Measurements from ENCODE around the gene XKR3.
"Not testable (repeated sequence)": the region's sequence is repeated elsewhere in the genome, so short reads cannot be mapped to it uniquely, and the experiment has no call there.

Gene XKR3

DNA sequence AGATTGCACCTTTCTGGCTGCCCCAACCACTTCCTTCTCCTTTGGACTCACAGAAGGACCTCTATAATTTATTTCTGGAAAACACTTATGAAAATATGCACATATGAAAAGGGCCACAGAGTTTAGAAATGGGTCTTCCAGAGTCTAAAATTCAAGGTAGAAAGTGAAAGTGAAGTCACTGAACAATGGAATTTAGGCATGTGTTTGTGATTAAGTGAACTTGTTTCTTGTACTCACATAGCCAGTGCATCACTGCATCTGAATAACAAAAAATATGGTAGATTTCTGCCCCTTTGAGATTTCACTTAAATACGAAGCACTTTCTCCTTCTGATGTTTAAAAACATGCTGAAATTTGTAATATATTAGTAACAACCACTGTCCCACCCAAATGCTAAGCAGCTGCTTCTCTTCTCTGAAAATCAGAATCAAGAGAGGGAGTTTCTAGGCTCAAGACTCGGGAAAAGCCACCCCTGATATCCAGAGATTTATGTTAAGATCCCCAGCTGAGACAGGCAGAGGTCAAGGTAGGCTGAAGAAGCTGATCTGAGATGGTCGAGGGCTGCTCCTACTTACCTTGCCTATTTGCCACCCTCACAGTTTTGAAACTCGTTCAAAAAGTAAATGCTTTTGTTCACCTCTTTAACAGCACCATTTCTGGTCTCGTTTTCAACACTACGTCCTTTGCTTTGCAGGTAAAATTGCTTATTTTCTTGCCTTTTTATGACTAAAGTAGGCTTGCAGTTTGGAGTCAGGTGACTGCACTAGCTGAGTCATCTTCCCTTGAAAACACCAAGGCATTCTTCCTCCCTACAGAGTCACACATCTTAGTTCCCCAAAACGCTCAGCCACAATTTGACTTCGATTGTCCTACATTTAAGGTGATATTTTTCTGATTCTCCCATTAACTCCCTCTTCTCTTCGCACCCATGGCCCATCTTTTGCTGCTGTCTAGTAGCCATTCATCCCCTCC lies at the start of gene XKR3:
TSS of gene XKR3 (minus strand) at position 696 of the 972 bp plus-strand sequence. CDS start 17,338 bp downstream, outside the sequence.
- ATAC-seq: peak; percentile 51 to 55

DNA sequence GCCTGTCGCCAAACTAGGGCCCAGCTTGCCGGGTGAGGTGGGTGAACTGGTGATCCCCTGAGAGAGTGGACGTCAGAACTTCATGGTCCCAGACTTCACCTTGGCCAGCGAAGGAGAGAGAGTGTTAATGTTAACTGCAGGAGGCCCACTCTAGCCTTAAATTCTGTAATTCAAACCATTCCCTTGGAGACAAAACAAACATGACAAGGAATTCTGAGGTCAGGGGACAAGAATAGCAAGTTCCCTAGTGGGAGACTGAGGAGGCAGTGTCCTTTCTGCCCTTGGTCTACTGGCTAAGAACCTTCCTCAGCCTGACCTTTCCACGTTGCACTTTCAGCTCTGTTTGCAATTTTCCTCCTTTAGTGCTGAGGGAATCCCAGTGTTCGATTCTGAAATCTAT lies 44.4 kb upstream of the XKR3 start:
- ATAC-seq: not testable (repeated sequence)

DNA sequence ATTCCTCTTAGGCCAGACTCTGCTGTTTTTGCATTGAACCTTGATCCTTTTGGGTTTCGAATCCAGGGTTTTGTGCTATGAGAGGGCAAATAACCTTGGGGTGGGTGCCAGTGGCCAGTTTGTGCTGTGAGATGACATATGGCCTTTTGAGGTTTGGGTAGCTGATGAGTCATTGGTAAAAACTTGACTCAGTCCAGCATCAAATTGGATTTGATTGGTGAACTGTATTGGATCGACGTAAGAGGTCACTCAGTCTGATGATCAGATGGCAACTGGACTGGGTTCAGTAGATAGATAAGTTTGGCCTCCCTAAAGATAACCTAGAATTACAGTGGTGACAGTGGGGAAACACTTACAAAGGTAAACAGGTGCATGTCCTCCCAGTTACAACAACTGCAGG lies 41.0 kb upstream of the XKR3 start:
- ATAC-seq: no peak

DNA sequence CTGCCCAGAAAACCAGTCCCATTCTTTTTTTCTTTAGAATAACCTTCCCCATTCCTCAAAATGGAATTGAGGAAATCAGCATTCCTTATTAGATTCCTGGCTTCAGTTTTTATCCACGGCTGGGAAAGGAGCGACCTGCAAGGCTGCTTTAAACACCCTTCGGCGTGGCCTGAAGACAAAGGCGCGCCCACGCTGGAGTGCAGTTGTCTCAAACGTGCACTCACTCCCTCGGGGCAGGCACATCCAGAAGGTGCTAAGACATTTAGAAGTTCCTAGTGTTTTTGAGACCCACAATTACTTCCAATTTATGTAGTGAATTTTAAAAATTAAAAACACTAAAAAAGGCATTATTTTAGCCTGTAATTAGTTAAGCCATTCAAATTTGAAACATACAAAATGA lies 31.6 kb upstream of the XKR3 start:
- ATAC-seq: not testable (repeated sequence)

GRCh38 chr22:16854631-16855030 lies 29.4 kb upstream of the XKR3 start:
- no peak for ATAC-seq

DNA sequence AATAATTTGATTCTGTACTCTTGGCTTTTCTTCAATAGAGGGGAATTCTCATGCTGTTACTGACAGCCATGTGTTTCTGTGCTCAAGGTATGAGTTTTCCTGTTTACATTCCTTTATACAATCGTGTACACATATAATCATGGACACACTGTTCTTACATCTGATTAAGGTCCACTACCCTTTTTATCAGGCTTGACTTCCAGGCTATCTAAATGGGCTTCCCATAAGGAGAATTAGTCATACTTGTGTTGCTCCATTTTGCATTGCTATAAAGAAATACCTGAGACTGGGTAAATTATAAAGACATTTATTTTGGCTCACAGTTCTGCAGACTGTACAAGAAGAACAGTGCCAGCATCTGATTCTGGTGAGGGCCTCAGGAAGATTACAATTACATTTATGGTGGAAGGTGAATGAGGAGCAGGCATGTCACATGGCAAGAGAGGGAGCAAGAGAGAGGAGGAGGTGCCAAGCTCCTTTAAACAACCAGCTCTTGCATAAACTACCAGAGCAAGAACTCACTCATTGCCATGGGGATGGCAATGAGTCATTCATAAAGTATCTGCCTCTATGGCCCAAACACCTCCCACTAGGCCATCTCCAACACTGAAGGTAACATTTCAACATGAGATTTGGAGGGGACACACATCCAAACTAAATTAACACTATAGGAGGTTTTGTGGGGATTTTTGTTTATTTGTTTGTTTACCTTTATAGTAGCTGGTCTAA lies 26.2 kb upstream of the XKR3 start:
- ATAC-seq: not testable (repeated sequence)

DNA sequence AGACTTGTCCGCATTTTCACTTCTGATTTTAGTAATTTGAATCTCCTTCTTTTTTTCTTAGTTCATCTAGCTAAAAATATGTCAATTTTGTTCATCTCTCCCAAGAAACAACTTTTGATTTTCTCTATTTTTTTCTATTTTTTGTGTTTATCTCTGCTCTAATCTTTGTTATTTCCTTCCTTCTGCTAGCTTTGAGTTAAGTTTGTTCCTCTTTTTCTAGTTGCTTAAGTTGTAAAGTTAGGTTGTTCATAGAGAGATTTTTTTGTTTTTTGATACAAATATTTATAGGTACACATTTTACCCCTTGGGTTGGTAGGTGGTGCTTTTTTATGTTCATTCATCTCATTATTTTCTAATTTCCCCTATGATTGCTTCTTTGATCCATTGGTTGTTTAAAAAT lies 22.1 kb upstream of the XKR3 start:
- ATAC-seq: no peak

GRCh38 chr22:16845881-16846280 lies 20.7 kb upstream of the XKR3 start:
- no peak for ATAC-seq

DNA sequence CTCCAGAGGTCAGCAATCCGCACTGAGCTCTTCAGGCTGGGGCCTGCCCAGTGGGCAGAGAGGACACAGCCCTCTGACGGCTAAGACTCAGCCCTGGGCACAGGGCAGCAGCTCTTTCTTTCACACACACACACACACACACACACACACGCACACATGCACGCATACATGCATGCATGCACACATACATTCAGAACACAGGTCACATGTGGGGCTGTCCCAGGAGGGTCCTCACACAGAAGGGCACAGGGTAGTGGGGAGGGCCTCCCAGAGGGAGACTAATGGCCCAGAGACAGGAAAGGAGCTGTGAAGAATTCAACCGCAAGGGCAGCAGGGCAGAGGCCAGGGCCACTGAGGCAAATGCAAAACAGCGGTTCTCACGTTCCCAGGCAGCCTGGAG lies 20.3 kb upstream of the XKR3 start:
- ATAC-seq: no peak

DNA sequence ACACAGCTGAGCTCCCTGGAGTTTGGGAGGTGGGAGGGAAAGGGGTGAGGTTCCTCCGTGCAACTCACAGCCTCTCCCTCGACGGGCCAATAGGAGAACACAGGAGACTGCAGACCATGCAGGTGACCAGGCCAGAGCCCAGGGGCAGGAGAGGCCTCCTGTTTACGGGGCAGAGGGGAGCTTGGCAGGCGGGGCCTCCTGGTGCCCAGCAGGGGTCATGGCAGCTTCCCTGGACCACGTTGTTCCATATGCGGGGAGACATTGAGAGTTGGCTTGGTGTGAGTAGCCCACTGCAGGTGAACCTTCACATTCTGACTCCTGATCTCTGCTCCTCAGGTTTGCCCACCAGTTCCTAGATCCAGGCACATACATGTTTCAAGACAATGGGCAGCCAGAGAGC lies 19.3 kb upstream of the XKR3 start:
- no peak for ATAC-seq

DNA sequence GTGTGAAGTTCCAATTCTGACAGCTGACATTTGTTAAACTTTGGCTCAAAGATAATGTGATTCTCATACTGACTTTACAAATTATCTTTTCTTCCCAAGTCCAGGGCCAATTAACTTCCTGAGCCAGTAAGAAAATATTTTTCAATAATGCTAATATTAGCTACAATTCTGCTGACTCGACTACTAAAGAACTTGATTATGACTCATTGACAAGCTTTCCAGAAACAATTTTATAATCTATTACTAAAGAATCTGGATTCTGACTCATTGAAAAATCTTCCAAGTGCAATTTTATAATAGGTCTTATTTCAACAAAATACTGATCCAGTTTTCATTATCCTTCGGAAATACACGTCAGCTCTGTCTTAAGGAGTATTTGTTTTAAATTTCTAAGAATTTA lies 12.9 kb upstream of the XKR3 start:
- no peak for ATAC-seq

DNA sequence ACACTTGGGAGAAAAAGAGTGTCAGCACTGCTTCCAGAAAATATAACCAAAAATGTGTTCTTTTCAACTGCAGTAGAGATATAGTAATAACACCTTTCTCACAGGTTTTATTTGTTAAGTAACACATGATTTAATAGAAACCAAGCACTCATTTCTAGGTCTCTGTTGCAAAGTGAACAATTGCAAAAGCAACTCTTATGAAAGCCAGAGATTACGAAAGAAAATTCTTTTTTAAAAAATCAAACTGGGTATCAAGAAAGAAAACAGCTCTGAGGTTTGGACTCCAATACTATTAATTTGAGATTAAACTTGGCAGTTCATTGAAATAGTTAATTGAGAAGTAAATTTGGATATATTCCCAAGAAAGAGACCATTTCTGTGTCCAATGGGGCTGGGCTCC lies 9.8 kb upstream of the XKR3 start:
- no peak for ATAC-seq

DNA sequence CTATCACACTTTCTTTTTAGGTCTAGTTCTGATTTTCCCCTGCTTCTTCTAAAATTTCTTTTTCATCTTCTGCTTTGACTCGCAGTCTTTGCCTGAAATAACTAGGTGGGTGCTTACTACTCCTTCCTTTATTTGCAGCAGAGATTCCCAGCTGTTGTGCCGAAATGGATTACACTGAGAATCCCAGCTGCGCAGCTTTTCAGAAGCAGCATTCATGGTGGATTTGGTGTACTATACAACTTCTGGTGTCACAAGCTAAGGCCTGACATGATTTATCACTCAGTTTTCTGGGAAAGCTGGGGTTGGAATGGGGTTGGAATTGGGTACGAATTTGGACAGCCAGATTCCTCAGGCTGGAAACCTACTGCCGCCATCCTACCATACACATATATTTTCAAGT lies 6.0 kb upstream of the XKR3 start:
- no peak for ATAC-seq

GRCh38 chr22:16829985-16830384 lies 4.8 kb upstream of the XKR3 start:
- ATAC-seq: no peak

GRCh38 chr22:16828876-16829275 lies 3.7 kb upstream of the XKR3 start:
- no peak for ATAC-seq

DNA sequence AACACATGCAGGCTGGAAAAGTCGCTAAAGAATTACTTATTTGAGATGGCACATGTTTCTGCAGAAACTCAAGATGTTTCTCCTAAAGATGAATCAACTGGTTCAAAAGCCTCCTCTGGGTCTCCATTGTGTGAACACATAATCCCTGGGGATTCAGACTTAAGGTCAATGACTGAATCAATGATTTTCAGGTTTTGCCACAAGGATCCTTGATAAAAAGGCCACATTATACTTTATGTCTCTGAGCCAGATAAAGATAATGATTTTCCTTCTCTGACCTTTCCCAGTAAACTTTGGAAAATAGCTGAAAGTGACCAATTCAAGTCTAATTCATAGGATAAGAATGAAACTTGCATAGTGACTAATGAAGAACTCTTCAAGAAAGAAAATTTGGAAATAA lies 2.3 kb upstream of the XKR3 start:
- no peak for ATAC-seq

DNA sequence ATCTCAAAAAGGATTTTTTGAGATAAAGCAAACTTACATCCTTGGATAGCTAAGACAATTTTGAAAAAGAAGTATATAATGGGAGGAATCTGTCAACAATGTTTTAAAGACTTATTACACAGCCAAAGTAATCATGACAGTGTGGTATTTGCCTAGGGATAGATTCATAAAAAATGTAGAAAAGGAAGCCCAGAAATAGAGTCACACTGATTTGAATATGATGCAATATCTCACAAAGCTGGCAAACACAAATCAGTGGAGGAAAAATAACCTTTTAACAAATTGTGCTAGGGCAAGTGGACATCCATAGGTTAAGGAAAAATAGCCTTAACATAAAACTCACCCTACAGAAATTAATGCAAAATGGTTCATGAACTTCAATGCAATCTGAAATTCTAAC lies 6.0 kb downstream of the XKR3 start:
- no peak for ATAC-seq

- ATAC-seq: no peak
These were observed 6.7 kb downstream of the XKR3 start for GRCh38 chr22:16818538-16818937.

- ATAC-seq: no peak
These were observed 10.1 kb downstream of the XKR3 start for GRCh38 chr22:16815073-16815472.

GRCh38 chr22:16810188-16810802 lies 14.9 kb downstream of the XKR3 start:
- ATAC-seq: no peak

- ATAC-seq: no peak
These were observed 16.5 kb downstream of the XKR3 start for GRCh38 chr22:16808744-16809143.

DNA sequence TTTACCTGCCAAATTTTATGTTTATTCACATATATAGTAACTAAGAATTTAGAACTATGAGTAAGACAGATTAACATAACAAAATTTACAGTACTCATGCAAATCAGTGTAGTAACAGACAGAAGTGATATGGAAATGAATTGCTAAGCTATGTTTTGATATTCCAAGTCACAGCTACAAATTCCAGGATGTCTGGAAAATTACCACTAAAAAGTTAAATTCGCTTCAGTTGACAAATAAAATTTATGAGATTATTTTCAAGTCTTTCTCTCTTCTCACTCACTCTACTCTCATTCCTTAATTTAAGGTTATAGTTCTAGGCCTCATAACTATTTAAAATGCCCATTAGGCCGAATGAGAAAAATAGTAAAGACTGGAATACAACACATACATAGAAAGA lies 18.1 kb downstream of the XKR3 start:
- no peak for ATAC-seq

DNA sequence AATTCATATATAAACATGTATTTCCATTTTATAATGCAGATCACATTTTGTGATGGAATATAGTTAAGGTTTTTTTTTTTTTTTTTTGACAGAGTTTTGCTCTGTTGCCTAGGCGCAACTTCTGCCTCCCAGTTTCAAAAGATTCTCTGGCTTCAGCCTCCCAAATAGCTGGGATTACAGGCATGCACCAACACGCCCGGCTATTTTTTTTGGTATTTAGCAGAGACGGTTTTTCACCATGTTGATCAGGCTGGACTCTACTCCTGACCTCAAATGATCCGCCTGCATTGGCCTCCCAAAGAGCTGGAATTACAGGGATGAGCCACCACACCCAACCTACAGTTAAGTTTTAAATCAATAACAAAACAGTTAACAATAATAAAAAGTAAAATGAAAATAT lies 18.8 kb downstream of the XKR3 start:
- no peak for ATAC-seq

- no peak for ATAC-seq
These were observed 20.3 kb downstream of the XKR3 start for GRCh38 chr22:16804882-16805281.
